IMR-90 (cell line): ENCODE results near the gene EIF6. TPM values are rescaled to one million over a fixed set of nuclear protein-coding genes. Genes with fewer than 3 reads are reported as not detected.

ENCODE experiments used
- ATAC-seq: fragments of 200-7000 bp; cut with Tn5 transposase; 2 replicates; pipeline ENCODE4 v1.9.1; 2020; ENCODE audit warnings: low read depth, mild to moderate bottlenecking, moderate library complexity
- BruUV-seq: library from RNA; stranded (reverse); fragments of 400-500 nt; replicated peaks from 2 replicates; lab custom pipeline; 2021; lab: Mats Ljungman, UMichigan
- CTCF ChIA-PET: fragments of 300-600 bp; formaldehyde crosslinking; extraction: SDS; loops from one replicate; lab custom pipeline; 2021; ENCODE audit warnings: antibody characterized with exemption; lab: Yijun Ruan, JAX
- POLR2A ChIA-PET: fragments of 300-600 bp; sonication (Branson Sonifier 250); formaldehyde crosslinking; loops from one replicate; lab custom pipeline; 2022; ENCODE audit warnings: antibody characterized with exemption; ENCODE audit not compliant: unreplicated experiment; lab: Charles Lee
- DNase-seq: peaks from one replicate; pipeline ENCODE4 v3.0.0; 2013
- H2AFZ ChIP-seq: replicated peaks from 2 replicates; pipeline ENCODE3; 2013; ENCODE audit warnings: low read length, mild to moderate bottlenecking; ENCODE audit not compliant: poor library complexity
- H2AK5ac ChIP-seq: 2 replicates; pipeline ENCODE4 v1.6.1; 2013; ENCODE audit warnings: low read depth, low read length, inconsistent platforms
- H2AK9ac ChIP-seq: replicated peaks from 2 replicates; pipeline ENCODE3; 2013; ENCODE audit warnings: mild to moderate bottlenecking, low read depth, low read length, moderate library complexity; ENCODE audit not compliant: poor library complexity
- H2BK120ac ChIP-seq: 2 replicates; pipeline ENCODE4 v1.6.1; 2013; ENCODE audit warnings: low read depth, low read length, inconsistent platforms
- H2BK15ac ChIP-seq: 3 replicates; pipeline ENCODE4 v1.6.1; 2013; ENCODE audit warnings: low read depth, low read length, inconsistent platforms
- H2BK20ac ChIP-seq: 2 replicates; pipeline ENCODE4 v1.6.1; 2013; ENCODE audit warnings: low read depth, mild to moderate bottlenecking, inconsistent platforms, low read length, moderate library complexity
- H2BK5ac ChIP-seq: 2 replicates; pipeline ENCODE4 v1.6.1; 2013; ENCODE audit warnings: mild to moderate bottlenecking, low read depth, low read length, inconsistent platforms; ENCODE audit not compliant: poor library complexity, severe bottlenecking
- H3K14ac ChIP-seq: replicated peaks from 2 replicates; pipeline ENCODE4 v1.6.1; 2013; ENCODE audit warnings: low read depth, low read length, inconsistent platforms
- H3K18ac ChIP-seq: 2 replicates; pipeline ENCODE4 v1.6.1; 2013; ENCODE audit warnings: low read depth, low read length, control low read depth
- H3K23ac ChIP-seq: 2 replicates; pipeline ENCODE4 v1.6.1; 2013; ENCODE audit warnings: low read depth, low read length, inconsistent platforms
- H3K27ac ChIP-seq: 2 replicates; pipeline ENCODE4 v1.5.1; 2013; ENCODE audit warnings: mild to moderate bottlenecking, control low read depth, low read length; ENCODE audit not compliant: insufficient read depth
- H3K27me3 ChIP-seq: 2 replicates; pipeline ENCODE4 v1.6.1; 2013; ENCODE audit warnings: low read length; ENCODE audit not compliant: control insufficient read depth, insufficient read depth
- H3K36me3 ChIP-seq: 2 replicates; pipeline ENCODE4 v1.6.1; 2013; ENCODE audit warnings: low read length, mixed read lengths; ENCODE audit not compliant: control insufficient read depth, insufficient read depth
- H3K4ac ChIP-seq: 2 replicates; pipeline ENCODE4 v1.6.1; 2013; ENCODE audit warnings: low read depth, low read length, inconsistent platforms
- H3K4me1 ChIP-seq: 2 replicates; pipeline ENCODE4 v1.6.1; 2013; ENCODE audit warnings: low read length, mixed read lengths; ENCODE audit not compliant: control insufficient read depth, insufficient read depth
- H3K4me2 ChIP-seq: 2 replicates; pipeline ENCODE4 v1.6.1; 2013; ENCODE audit warnings: low read depth, mild to moderate bottlenecking, control low read depth, low read length, moderate library complexity
- H3K4me3 ChIP-seq: 2 replicates; pipeline ENCODE4 v1.5.1; 2013; ENCODE audit warnings: low read depth, mild to moderate bottlenecking, control low read depth, low read length, moderate library complexity; ENCODE audit not compliant: insufficient read depth
- H3K56ac ChIP-seq: 2 replicates; pipeline ENCODE4 v1.6.1; 2013; ENCODE audit warnings: low read length, inconsistent platforms; ENCODE audit not compliant: insufficient read depth; ENCODE audit errors: extremely low read depth
- H3K79me1 ChIP-seq, 2 experiments: 2 replicates each; pipeline ENCODE4 v1.6.1; 2013; ENCODE audit warnings: low read length in 2 of 2, inconsistent platforms in 1 of 2, low read depth in 1 of 2
- H3K9ac ChIP-seq: 2 replicates; pipeline ENCODE4 v1.6.1; 2013; ENCODE audit warnings: low read depth, low read length, control low read depth
- H3K9me1 ChIP-seq: 2 replicates; pipeline ENCODE4 v1.6.1; 2013; ENCODE audit warnings: low read length, inconsistent platforms; ENCODE audit not compliant: insufficient read depth
- H3K9me3 ChIP-seq: 2 replicates; pipeline ENCODE4 v1.6.1; 2013; ENCODE audit warnings: low read length; ENCODE audit not compliant: control insufficient read depth, insufficient read depth
- H4K20me1 ChIP-seq: 2 replicates; pipeline ENCODE4 v1.6.1; 2013; ENCODE audit warnings: low read length, inconsistent platforms; ENCODE audit not compliant: insufficient read depth
- H4K5ac ChIP-seq: 2 replicates; pipeline ENCODE4 v1.6.1; 2013; ENCODE audit warnings: mild to moderate bottlenecking, low read depth, low read length, control low read depth
- H4K8ac ChIP-seq, 2 experiments: 2 replicates each; pipeline ENCODE4 v1.6.1; 2013; ENCODE audit warnings: low read depth in 2 of 2, low read length in 2 of 2, control low read depth in 1 of 2, inconsistent platforms in 1 of 2
- H4K91ac ChIP-seq: 2 replicates; pipeline ENCODE4 v1.6.1; 2013; ENCODE audit warnings: low read depth, low read length, inconsistent platforms; ENCODE audit not compliant: insufficient read depth
- BHLHE40 ChIP-seq: fragments of 150-350 bp; IDR thresholded peaks from 2 replicates; pipeline ENCODE4 v1.6.1; 2016; ENCODE audit warnings: mild to moderate bottlenecking, low read depth, low read length
- CEBPB ChIP-seq: IDR thresholded peaks from 2 replicates; pipeline ENCODE4 v1.6.1; 2012; ENCODE audit warnings: low read depth, low read length, improper control_type of control experiment
- FOS ChIP-seq: fragments of 150-350 bp; IDR thresholded peaks from 2 replicates; pipeline ENCODE4 v1.6.1; 2016; ENCODE audit warnings: low read depth, low read length
- MAFK ChIP-seq: IDR thresholded peaks from 2 replicates; pipeline ENCODE4 v1.6.1; 2012; ENCODE audit warnings: low read depth, low read length, improper control_type of control experiment
- MXI1 ChIP-seq: IDR thresholded peaks from 2 replicates; pipeline ENCODE4 v1.6.1; 2012; ENCODE audit warnings: low read depth, mild to moderate bottlenecking, low read length, moderate library complexity, borderline replicate concordance
- POLR2A ChIP-seq: IDR thresholded peaks from 2 replicates; pipeline ENCODE4 v1.6.1; 2012; ENCODE audit warnings: mild to moderate bottlenecking, low read depth, low read length
- RCOR1 ChIP-seq: IDR thresholded peaks from 2 replicates; pipeline ENCODE4 v1.6.1; 2012; ENCODE audit warnings: mild to moderate bottlenecking, low read length, improper control_type of control experiment; ENCODE audit not compliant: insufficient replicate concordance
- RFX5 ChIP-seq: IDR thresholded peaks from 2 replicates; pipeline ENCODE4 v1.8.0; 2012; ENCODE audit warnings: low read depth, mild to moderate bottlenecking, low read length, moderate library complexity
- SMC3 ChIP-seq: fragments of 150-350 bp; IDR thresholded peaks from 2 replicates; pipeline ENCODE4 v1.6.1; 2016; ENCODE audit warnings: low read depth, mild to moderate bottlenecking, antibody characterized with exemption, low read length, moderate library complexity
- WGBS, 2 experiments: methylation state at CpG; one replicate each; pipeline versions ENCODE4 v1.1.5 to v1.1.7; 2013; ENCODE audit warnings: missing lambda C conversion rate in 2 of 2; ENCODE audit not compliant: insufficient read length in 1 of 2; ENCODE audit errors: extremely low coverage in 2 of 2; 5-methylcytosine and 5-hydroxymethylcytosine counted together
- dilution Hi-C: fragments of 300-500 bp; cut with HindIII; formaldehyde crosslinking; loops from one replicate; pipeline ENCODE4 v1.14.3; 2018; ENCODE audit warnings: low sequenced_read_pairs; ENCODE audit not compliant: unreplicated experiment
- in situ Hi-C: fragments of 300-500 bp; cut with MboI; formaldehyde crosslinking; loops from 3 replicates; pipeline ENCODE4 v1.14.3; 2019; ENCODE audit warnings: low sequenced_read_pairs, inconsistent platforms, mixed read lengths
- intact Hi-C: fragments of 100-400 bp; cut with micrococcal nuclease; formaldehyde crosslinking; loops from 2 replicates; pipeline ENCODE4 v1.10.0; 2022
- polyA plus RNA-seq, 3 experiments: library from polyadenylated mRNA; depleted of rRNA; stranded (reverse); fragments of >200 nt; gene quantifications; 2 replicates each; pipeline ENCODE4 v1.2.3, GENCODE V29; 2012; ENCODE audit warnings: low replicate concordance in 1 of 3
- total RNA-seq: library from RNA; depleted of rRNA; stranded (reverse); fragments of >200 nt; gene quantifications from 2 replicates; pipeline ENCODE4 v1.2.3, GENCODE V29; 2012
- TF ChIP-seq, protein P1 (sequence below): fragments of 150-350 bp; IDR thresholded peaks from 2 replicates; pipeline ENCODE4 v1.6.1; 2017; ENCODE audit warnings: mild to moderate bottlenecking, antibody characterized with exemption, low read length, low read depth

EIF6 gene
- total and polyA plus RNA-seq, 2 of the 4 experiments (the other 2 are of a cell fraction): 215 to 227 TPM

- TF ChIP-seq MXI1: no peak
- TF ChIP-seq RFX5: no peak
- no peak for TF ChIP-seq MAFK
Observed at GRCh38 chr20:35327074-35327976, 42.8 kb upstream of the EIF6 start (continued).

DNA sequence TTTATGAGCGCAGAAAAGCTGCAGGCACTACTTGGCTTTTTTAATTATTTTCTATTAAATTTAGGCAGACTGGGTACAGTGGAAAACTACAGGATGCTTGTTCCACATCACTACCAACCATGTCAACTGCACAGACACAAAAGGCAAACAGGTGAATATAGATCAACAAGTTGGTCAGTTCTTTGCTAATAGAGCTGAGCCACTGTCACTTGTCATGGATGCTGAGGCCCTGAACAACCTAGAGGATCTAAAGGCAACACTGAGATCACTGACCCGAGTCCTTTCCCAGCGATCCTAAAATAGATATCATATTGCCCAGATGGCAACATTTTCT is 42.1 kb upstream of the EIF6 start:
- Histone ChIP-seq H3K27me3 (no peaks in the 10 kb centered on the region), H2BK120ac (peak overlapping the region; percentile 67), H3K4me3 (no peak overlapping the region), H3K27ac (peak overlapping the region; percentile 28), H2AFZ (no peak overlapping the region), H3K23ac (peak overlapping the region; percentile 5; the same call in 1 of the 2 replicates), H2BK20ac (peak overlapping the region; percentile 87), H3K4me2 (no peak overlapping the region), H3K9me1 (peaks cover 19% of the 10 kb centered on the region), H4K8ac (peak overlapping the region in 1 of 2 experiments; percentile 62; a peak in 2 of 4 replicates), H3K4me1 (peaks cover 14% of the 10 kb centered on the region), H3K14ac (peak overlapping the region; percentile 61; the same call in 1 of the 2 replicates), H3K4ac (peak overlapping the region; percentile 61), H3K9me3 (no peaks in the 10 kb centered on the region), H2AK5ac (peak overlapping the region; percentile 71), H3K9ac (no peak overlapping the region), H2AK9ac (no peak overlapping the region), H3K56ac (peak overlapping the region; percentile 5; the same call in 1 of the 2 replicates), H4K91ac (peak overlapping the region; percentile 63), H3K79me1 (peaks cover 0 to 33% of the 10 kb centered on the region in 2 experiments; a peak in 2 of 4 replicates), H2BK15ac (peak overlapping the region; percentile 39; the same call in 1 of the 3 replicates), H2BK5ac (peak overlapping the region; percentile 17), H3K18ac (peak overlapping the region; percentile 58; the same call in 1 of the 2 replicates), H4K20me1 (no peaks in the 10 kb centered on the region), H4K5ac (peak overlapping the region; percentile 53; the same call in 1 of the 2 replicates), H3K36me3 (no peaks in the 10 kb centered on the region)
- DNase-seq (no peak), ATAC-seq (no peak)
- in situ Hi-C loops (no loop called here), intact Hi-C loops (no loop called here), dilution Hi-C loops (no loop called here)
- POLR2A ChIA-PET: no interaction called here
- CTCF ChIA-PET: no interaction called here
- TF ChIP-seq SMC3 (no peak), FOS (no peak), RCOR1 (no peak), POLR2A (no peak), MAFK (no peak), CEBPB (no peak), BHLHE40 (no peak), RFX5 (no peak)
- TF ChIP-seq, protein P1, sequence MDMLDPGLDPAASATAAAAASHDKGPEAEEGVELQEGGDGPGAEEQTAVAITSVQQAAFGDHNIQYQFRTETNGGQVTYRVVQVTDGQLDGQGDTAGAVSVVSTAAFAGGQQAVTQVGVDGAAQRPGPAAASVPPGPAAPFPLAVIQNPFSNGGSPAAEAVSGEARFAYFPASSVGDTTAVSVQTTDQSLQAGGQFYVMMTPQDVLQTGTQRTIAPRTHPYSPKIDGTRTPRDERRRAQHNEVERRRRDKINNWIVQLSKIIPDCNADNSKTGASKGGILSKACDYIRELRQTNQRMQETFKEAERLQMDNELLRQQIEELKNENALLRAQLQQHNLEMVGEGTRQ: no peak
- 86% methylated on average over 1 of the region's 3 CpGs; no CpG with 5 or more reads in 1 of the 2 experiments for WGBS, 2 experiments
- no TSS peak for BruUV-seq
